IMR-90 (cell line): ENCODE results near the gene XPO6. TPM values are rescaled to one million over a fixed set of nuclear protein-coding genes. Genes with fewer than 3 reads are reported as not detected.
"Not testable (repeated sequence)": the region's sequence is repeated elsewhere in the genome, so short reads cannot be mapped to it uniquely, and the experiment has no call there.

Experiments
- ATAC-seq: fragments of 200-7000 bp; cut with Tn5 transposase; 2 replicates; pipeline ENCODE4 v1.9.1; 2020; ENCODE audit warnings: low read depth, mild to moderate bottlenecking, moderate library complexity
- BruUV-seq: library from RNA; stranded (reverse); fragments of 400-500 nt; replicated peaks from 2 replicates; lab custom pipeline; 2021; lab: Mats Ljungman, UMichigan
- CTCF ChIA-PET: fragments of 300-600 bp; formaldehyde crosslinking; extraction: SDS; loops from one replicate; lab custom pipeline; 2021; ENCODE audit warnings: antibody characterized with exemption; lab: Yijun Ruan, JAX
- POLR2A ChIA-PET: fragments of 300-600 bp; sonication (Branson Sonifier 250); formaldehyde crosslinking; loops from one replicate; lab custom pipeline; 2022; ENCODE audit warnings: antibody characterized with exemption; ENCODE audit not compliant: unreplicated experiment; lab: Charles Lee
- DNase-seq: peaks from one replicate; pipeline ENCODE4 v3.0.0; 2013
- H2AFZ ChIP-seq: replicated peaks from 2 replicates; pipeline ENCODE3; 2013; ENCODE audit warnings: low read length, mild to moderate bottlenecking; ENCODE audit not compliant: poor library complexity
- H2AK5ac ChIP-seq: 2 replicates; pipeline ENCODE4 v1.6.1; 2013; ENCODE audit warnings: low read depth, low read length, inconsistent platforms
- H2AK9ac ChIP-seq: replicated peaks from 2 replicates; pipeline ENCODE3; 2013; ENCODE audit warnings: mild to moderate bottlenecking, low read depth, low read length, moderate library complexity; ENCODE audit not compliant: poor library complexity
- H2BK120ac ChIP-seq: 2 replicates; pipeline ENCODE4 v1.6.1; 2013; ENCODE audit warnings: low read depth, low read length, inconsistent platforms
- H2BK15ac ChIP-seq: 3 replicates; pipeline ENCODE4 v1.6.1; 2013; ENCODE audit warnings: low read depth, low read length, inconsistent platforms
- H2BK20ac ChIP-seq: 2 replicates; pipeline ENCODE4 v1.6.1; 2013; ENCODE audit warnings: low read depth, mild to moderate bottlenecking, inconsistent platforms, low read length, moderate library complexity
- H2BK5ac ChIP-seq: 2 replicates; pipeline ENCODE4 v1.6.1; 2013; ENCODE audit warnings: mild to moderate bottlenecking, low read depth, low read length, inconsistent platforms; ENCODE audit not compliant: poor library complexity, severe bottlenecking
- H3K14ac ChIP-seq: replicated peaks from 2 replicates; pipeline ENCODE4 v1.6.1; 2013; ENCODE audit warnings: low read depth, low read length, inconsistent platforms
- H3K18ac ChIP-seq: 2 replicates; pipeline ENCODE4 v1.6.1; 2013; ENCODE audit warnings: low read depth, low read length, control low read depth
- H3K23ac ChIP-seq: 2 replicates; pipeline ENCODE4 v1.6.1; 2013; ENCODE audit warnings: low read depth, low read length, inconsistent platforms
- H3K27ac ChIP-seq: 2 replicates; pipeline ENCODE4 v1.5.1; 2013; ENCODE audit warnings: mild to moderate bottlenecking, control low read depth, low read length; ENCODE audit not compliant: insufficient read depth
- H3K27me3 ChIP-seq: 2 replicates; pipeline ENCODE4 v1.6.1; 2013; ENCODE audit warnings: low read length; ENCODE audit not compliant: control insufficient read depth, insufficient read depth
- H3K36me3 ChIP-seq: 2 replicates; pipeline ENCODE4 v1.6.1; 2013; ENCODE audit warnings: low read length, mixed read lengths; ENCODE audit not compliant: control insufficient read depth, insufficient read depth
- H3K4ac ChIP-seq: 2 replicates; pipeline ENCODE4 v1.6.1; 2013; ENCODE audit warnings: low read depth, low read length, inconsistent platforms
- H3K4me1 ChIP-seq: 2 replicates; pipeline ENCODE4 v1.6.1; 2013; ENCODE audit warnings: low read length, mixed read lengths; ENCODE audit not compliant: control insufficient read depth, insufficient read depth
- H3K4me2 ChIP-seq: 2 replicates; pipeline ENCODE4 v1.6.1; 2013; ENCODE audit warnings: low read depth, mild to moderate bottlenecking, control low read depth, low read length, moderate library complexity
- H3K4me3 ChIP-seq: 2 replicates; pipeline ENCODE4 v1.5.1; 2013; ENCODE audit warnings: low read depth, mild to moderate bottlenecking, control low read depth, low read length, moderate library complexity; ENCODE audit not compliant: insufficient read depth
- H3K56ac ChIP-seq: 2 replicates; pipeline ENCODE4 v1.6.1; 2013; ENCODE audit warnings: low read length, inconsistent platforms; ENCODE audit not compliant: insufficient read depth; ENCODE audit errors: extremely low read depth
- H3K79me1 ChIP-seq, 2 experiments: 2 replicates each; pipeline ENCODE4 v1.6.1; 2013; ENCODE audit warnings: low read length in 2 of 2, inconsistent platforms in 1 of 2, low read depth in 1 of 2
- H3K9ac ChIP-seq: 2 replicates; pipeline ENCODE4 v1.6.1; 2013; ENCODE audit warnings: low read depth, low read length, control low read depth
- H3K9me1 ChIP-seq: 2 replicates; pipeline ENCODE4 v1.6.1; 2013; ENCODE audit warnings: low read length, inconsistent platforms; ENCODE audit not compliant: insufficient read depth
- H3K9me3 ChIP-seq: 2 replicates; pipeline ENCODE4 v1.6.1; 2013; ENCODE audit warnings: low read length; ENCODE audit not compliant: control insufficient read depth, insufficient read depth
- H4K20me1 ChIP-seq: 2 replicates; pipeline ENCODE4 v1.6.1; 2013; ENCODE audit warnings: low read length, inconsistent platforms; ENCODE audit not compliant: insufficient read depth
- H4K5ac ChIP-seq: 2 replicates; pipeline ENCODE4 v1.6.1; 2013; ENCODE audit warnings: mild to moderate bottlenecking, low read depth, low read length, control low read depth
- H4K8ac ChIP-seq, 2 experiments: 2 replicates each; pipeline ENCODE4 v1.6.1; 2013; ENCODE audit warnings: low read depth in 2 of 2, low read length in 2 of 2, control low read depth in 1 of 2, inconsistent platforms in 1 of 2
- H4K91ac ChIP-seq: 2 replicates; pipeline ENCODE4 v1.6.1; 2013; ENCODE audit warnings: low read depth, low read length, inconsistent platforms; ENCODE audit not compliant: insufficient read depth
- WGBS, 2 experiments: methylation state at CpG; one replicate each; pipeline versions ENCODE4 v1.1.5 to v1.1.7; 2013; ENCODE audit warnings: missing lambda C conversion rate in 2 of 2; ENCODE audit not compliant: insufficient read length in 1 of 2; ENCODE audit errors: extremely low coverage in 2 of 2; 5-methylcytosine and 5-hydroxymethylcytosine counted together
- dilution Hi-C: fragments of 300-500 bp; cut with HindIII; formaldehyde crosslinking; loops from one replicate; pipeline ENCODE4 v1.14.3; 2018; ENCODE audit warnings: low sequenced_read_pairs; ENCODE audit not compliant: unreplicated experiment
- in situ Hi-C: fragments of 300-500 bp; cut with MboI; formaldehyde crosslinking; loops from 3 replicates; pipeline ENCODE4 v1.14.3; 2019; ENCODE audit warnings: low sequenced_read_pairs, inconsistent platforms, mixed read lengths
- intact Hi-C: fragments of 100-400 bp; cut with micrococcal nuclease; formaldehyde crosslinking; loops from 2 replicates; pipeline ENCODE4 v1.10.0; 2022
- polyA plus RNA-seq, 3 experiments: library from polyadenylated mRNA; depleted of rRNA; stranded (reverse); fragments of >200 nt; gene quantifications; 2 replicates each; pipeline ENCODE4 v1.2.3, GENCODE V29; 2012; ENCODE audit warnings: low replicate concordance in 1 of 3
- total RNA-seq: library from RNA; depleted of rRNA; stranded (reverse); fragments of >200 nt; gene quantifications from 2 replicates; pipeline ENCODE4 v1.2.3, GENCODE V29; 2012

The XPO6 gene
- total and polyA plus RNA-seq, 2 of the 4 experiments (the other 2 are of a cell fraction) = 108 to 184 TPM

GRCh38 chr16:28115866-28116265 is 95.9 kb downstream of the XPO6 start:
- H4K5ac ChIP-seq, H2AFZ ChIP-seq, H3K4me3 ChIP-seq, BruUV-seq, H3K9me3 ChIP-seq, H4K20me1 ChIP-seq, H2BK5ac ChIP-seq, H3K4me2 ChIP-seq, H2AK9ac ChIP-seq, H3K14ac ChIP-seq, H3K18ac ChIP-seq, H2BK120ac ChIP-seq, intact Hi-C loops, H2BK15ac ChIP-seq, H3K23ac ChIP-seq, POLR2A ChIA-PET, H2BK20ac ChIP-seq, H4K91ac ChIP-seq, H3K4me1 ChIP-seq, in situ Hi-C loops, H3K9ac ChIP-seq, H2AK5ac ChIP-seq, H3K27ac ChIP-seq, H3K27me3 ChIP-seq, H4K8ac ChIP-seq, H3K9me1 ChIP-seq, CTCF ChIA-PET, DNase-seq, H3K4ac ChIP-seq, ATAC-seq, dilution Hi-C loops, H3K56ac ChIP-seq: not testable (repeated sequence)
- Histone ChIP-seq H3K36me3 (peaks cover 51% of the 10 kb centered on the region), H3K79me1 (peaks cover 25 to 40% of the 10 kb centered on the region in 2 experiments; a peak in 3 of 4 replicates)
- WGBS, 2 experiments = no CpG with 5 or more reads among the region's 6 CpGs
